MM.1S (cell line): ENCODE results near the gene SLC6A11.

ENCODE experiments used
- CTCF ChIP-seq: fragments of 300-600 bp; sonication (generic); IDR thresholded peaks from 2 replicates; pipeline ENCODE4 v1.5.1; 2016; ENCODE audit warnings: antibody characterized with exemption, low read length, mixed read lengths
- EZH2phosphoT487 ChIP-seq: fragments of 300-600 bp; sonication (generic); IDR thresholded peaks from 2 replicates; pipeline ENCODE4 v1.6.1; 2018; ENCODE audit warnings: antibody characterized with exemption, low read length

- TF ChIP-seq CTCF: no peak
- no peak for TF ChIP-seq EZH2phosphoT487
Measured at GRCh38 chr3:10935028-10935427, 119.0 kb downstream of the SLC6A11 start.
